Measurements from ENCODE around the gene HOXB13.

DNA sequence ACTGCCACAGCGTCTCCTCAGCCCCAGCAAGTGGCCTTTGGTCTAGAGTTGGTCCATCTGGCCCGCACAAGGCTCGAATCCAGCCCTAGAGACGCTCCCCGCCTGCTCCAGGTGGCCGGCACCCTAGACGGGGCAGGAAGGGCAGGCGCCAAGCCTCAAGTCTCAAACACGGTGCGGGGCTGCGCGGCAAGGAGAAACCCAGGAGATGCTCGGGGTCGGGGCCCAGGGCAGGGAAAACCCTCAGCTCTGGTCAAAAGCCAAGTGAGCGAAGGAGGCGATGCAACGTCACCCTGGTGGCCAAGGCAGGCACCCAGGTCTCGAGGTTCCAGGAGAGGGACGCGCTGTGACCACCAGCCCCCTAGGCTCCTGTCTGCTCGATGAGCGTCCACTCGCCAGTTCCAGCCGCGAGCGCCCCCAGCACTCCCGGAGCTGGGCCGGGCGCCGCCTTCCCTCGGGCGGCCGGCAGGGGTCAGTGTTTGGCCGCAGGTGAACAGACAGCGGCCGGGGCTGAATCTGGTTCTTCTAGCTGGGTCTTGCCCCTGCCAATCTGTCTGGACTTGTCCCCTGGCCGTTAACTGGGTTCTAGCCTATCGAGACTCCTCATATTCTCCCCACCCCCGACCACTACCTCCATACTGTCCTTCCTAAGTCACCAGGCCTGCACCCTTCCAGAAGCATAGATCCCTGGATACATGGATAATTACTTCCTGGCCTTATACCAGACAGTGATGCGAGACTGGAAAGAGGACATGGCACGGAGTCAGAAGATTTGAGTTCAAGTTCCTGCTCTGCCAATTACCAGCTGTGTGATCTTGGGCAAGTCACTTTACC is 50.2 kb downstream of the HOXB13 start:
- no peak for TF ChIP-seq POLR2A (IDR thresholded peaks at IDR 0.05)
- TF ChIP-seq, protein P1, sequence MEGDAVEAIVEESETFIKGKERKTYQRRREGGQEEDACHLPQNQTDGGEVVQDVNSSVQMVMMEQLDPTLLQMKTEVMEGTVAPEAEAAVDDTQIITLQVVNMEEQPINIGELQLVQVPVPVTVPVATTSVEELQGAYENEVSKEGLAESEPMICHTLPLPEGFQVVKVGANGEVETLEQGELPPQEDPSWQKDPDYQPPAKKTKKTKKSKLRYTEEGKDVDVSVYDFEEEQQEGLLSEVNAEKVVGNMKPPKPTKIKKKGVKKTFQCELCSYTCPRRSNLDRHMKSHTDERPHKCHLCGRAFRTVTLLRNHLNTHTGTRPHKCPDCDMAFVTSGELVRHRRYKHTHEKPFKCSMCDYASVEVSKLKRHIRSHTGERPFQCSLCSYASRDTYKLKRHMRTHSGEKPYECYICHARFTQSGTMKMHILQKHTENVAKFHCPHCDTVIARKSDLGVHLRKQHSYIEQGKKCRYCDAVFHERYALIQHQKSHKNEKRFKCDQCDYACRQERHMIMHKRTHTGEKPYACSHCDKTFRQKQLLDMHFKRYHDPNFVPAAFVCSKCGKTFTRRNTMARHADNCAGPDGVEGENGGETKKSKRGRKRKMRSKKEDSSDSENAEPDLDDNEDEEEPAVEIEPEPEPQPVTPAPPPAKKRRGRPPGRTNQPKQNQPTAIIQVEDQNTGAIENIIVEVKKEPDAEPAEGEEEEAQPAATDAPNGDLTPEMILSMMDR (IDR thresholded peaks at IDR 0.05), result peak; percentile 69 to 90 (median 81)
